HG03439 (cell line): ENCODE results near the gene TTYH2.

ENCODE experiments used
- ATAC-seq: cut with Tn5 transposase; IDR thresholded peaks from one replicate; pipeline ENCODE4 v1.9.1; 2021; ENCODE audit warnings: mild to moderate bottlenecking, moderate library complexity; ENCODE audit not compliant: unreplicated experiment

TTYH2 gene

GRCh38 chr17:74234486-74234885 is 21.1 kb downstream of the TTYH2 start:
- no peak for ATAC-seq

DNA sequence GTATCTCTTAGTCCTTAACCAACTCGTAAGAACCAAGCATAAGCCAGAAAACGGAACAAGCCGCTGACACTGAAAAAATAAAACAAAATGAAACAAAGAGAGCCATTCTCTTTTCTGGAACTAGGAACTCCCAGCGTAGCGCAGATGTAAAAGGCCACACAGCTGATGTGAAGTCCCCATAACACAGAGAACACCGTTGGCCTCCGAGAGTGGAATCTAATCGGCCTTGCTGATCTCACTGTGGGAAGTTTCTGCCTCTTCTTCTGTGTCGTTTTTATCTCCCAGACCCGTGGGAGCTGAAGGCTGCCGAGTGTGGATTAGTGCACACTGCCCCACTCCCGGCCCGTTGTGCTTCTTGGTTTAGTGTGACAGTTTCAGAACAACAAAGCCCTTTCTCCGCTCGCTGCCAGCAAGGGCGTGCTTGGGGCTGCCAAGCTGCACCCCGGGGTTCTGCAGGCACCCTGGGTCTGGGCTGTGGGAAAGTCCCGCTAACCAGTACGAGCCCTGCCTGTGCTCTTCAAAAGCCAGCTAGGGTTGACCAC is 21.7 kb downstream of the TTYH2 start:
- no peak for ATAC-seq

DNA sequence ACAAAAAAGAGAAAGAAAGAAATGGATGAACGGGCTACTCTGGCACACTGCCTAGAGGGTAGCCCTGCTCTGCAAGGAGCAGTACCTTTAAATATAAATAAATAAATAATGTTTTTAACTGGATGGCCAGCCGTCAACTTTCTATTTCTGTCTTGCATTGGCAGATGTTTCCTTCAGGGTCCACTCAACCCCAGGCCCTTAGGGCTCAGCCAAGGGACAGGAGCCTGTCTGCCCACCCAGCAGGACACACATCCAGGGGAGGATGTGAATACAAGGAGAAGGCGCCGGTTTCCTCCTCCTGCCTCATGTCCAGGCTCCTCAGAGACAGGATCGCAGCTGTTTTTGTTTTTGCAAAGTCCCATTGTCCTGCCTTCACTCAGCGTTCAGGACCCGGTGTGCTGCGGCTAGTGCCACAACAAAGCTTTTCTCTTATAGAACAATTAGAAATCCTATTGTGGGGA is 22.6 kb downstream of the TTYH2 start:
- no peak for ATAC-seq

- ATAC-seq: no peak
These were observed 23.9 kb downstream of the TTYH2 start for GRCh38 chr17:74237321-74237720.

- ATAC-seq: no peak
These were observed 25.8 kb downstream of the TTYH2 start for GRCh38 chr17:74239172-74239571.

DNA sequence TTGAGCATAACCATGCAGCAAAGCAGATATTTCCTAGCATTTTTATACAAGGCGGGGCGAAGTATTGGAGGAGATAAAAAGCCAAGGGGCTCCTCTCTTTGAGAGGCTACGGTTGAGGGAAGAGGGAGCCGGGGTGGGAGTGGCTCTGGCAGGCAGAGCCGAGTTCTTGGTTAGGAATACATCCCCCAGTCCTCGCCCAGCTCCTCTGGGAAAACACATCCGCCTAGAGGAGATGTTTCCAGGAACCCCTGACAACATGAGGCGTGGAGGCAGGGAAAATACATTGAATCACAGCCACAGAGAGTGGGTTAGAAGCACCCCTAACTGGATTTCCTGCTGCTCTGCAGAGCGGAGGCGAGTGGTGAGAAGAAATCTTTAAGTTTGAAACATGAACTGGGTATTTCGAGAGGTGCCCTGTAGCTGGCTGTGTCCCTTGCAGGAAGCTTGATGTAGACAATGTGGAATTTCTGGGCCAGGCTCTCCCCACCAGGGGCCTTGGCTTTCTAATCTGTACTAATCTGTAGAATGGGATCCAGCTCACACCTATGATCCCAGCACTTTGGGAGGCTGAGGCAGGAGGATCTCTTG is 27.3 kb downstream of the TTYH2 start:
- no peak for ATAC-seq

GRCh38 chr17:74241431-74241830 is 28.1 kb downstream of the TTYH2 start:
- no peak for ATAC-seq

- ATAC-seq: no peak
These were observed 28.5 kb downstream of the TTYH2 start for GRCh38 chr17:74241847-74242246.

DNA sequence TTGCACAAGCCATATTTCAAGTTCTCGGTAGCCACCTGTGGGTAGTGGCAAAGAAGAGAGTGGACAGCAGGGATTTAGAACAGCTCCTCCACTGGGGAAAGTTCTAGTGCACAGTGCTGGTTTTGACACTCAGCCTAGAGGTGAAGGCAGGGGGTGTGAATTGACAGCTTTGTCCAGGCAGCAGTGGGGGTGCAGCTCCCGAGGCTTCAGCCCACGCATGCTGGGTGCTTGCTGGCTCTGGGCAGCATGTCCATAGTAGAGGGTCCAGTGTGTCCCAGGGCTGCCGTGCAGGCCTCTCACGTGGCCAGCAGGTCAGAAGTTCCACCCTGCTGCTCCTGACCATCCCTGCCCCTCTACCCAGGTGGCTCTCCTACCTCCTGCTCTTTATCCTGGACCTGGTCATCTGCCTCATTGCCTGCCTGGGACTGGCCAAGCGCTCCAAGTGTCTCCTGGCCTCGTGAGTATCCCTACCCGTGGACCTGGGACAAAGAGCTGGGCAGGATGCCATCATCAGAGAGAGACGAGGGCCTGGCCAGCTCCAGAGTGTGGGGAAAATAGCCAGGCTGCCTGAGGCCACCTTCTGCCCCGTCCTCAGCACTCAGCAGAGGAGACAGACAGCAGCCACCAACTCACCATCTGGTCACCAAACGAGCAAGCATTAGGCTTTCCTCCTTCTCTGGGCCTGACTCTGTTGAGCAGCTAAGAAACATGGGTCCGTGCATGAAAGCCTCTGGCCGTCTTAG is 29.8 kb downstream of the TTYH2 start:
- no peak for ATAC-seq

- no peak for ATAC-seq
These were observed 30.8 kb downstream of the TTYH2 start for GRCh38 chr17:74244128-74244527.

GRCh38 chr17:74244548-74244947 is 31.2 kb downstream of the TTYH2 start:
- ATAC-seq: no peak

DNA sequence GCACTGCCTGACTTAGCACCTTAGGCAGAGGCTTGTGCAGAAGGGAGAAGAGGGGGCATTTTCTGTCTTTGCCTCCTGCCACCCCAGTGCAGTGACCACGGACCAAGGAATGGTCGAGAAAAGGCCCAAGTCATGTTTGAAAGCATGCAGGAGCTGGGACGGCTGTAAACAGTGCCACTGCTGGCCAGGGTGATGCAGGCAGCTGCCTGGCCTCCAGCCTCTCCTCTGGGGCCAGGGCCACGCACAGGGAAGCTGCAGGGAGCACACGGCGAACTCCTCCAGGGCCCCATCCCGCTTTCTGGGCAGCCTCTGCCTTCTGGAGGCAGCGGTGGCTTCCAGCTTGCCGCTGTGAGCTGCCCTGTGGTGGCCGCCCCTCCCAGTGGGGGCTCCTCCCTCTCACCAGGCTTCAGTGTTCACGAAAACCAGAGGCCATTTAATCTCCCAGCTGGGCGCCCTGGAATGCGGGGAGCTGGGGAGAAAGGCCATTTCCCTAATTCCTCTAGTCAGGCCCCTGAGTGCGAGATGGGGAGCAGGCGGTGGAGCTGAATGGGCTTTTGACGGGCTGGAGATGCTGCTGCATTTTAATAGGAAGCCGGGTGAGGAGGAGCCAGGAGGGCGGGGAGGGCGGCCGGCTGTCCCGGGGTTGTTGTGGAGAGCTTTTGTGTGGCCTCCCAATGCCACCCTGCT is 31.9 kb downstream of the TTYH2 start:
- ATAC-seq: no peak

- ATAC-seq: no peak
These were observed 32.5 kb downstream of the TTYH2 start for GRCh38 chr17:74245871-74246270.

DNA sequence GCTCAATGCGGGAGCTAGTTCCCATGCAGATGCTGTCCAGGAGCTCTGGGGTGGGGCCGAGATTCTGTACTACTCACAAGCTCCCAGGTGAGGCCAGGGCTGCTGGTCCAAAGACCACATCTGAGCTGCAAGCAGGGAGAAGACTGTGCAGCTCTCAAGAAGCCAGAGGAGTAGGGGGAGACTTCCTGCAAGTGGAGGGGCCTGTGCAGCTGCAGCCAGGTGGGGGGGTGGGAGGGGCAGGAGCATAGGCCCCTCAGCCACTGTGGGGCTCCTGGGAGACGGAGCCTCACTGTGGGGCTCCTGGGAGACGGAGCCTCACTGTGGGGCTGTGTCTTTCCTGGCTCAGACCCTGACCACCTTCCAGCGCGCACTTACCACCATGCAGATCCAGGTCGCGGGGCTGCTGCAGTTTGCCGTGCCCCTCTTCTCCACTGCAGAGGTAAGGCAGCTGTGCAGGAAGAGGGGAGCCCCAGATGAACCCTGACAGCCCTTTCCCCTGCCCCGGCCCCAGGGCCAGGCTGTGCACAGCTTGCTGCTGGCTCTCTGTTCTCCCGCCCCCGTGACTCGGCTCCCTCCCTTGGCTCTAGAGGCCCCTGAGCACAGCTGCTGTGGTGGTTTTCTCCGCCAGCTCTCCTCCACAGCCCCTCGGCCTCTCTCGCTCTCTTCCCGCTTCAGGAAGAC is 36.4 kb downstream of the TTYH2 start:
- no peak for ATAC-seq

- no peak for ATAC-seq
These were observed 37.1 kb downstream of the TTYH2 start for GRCh38 chr17:74250324-74250995.

DNA sequence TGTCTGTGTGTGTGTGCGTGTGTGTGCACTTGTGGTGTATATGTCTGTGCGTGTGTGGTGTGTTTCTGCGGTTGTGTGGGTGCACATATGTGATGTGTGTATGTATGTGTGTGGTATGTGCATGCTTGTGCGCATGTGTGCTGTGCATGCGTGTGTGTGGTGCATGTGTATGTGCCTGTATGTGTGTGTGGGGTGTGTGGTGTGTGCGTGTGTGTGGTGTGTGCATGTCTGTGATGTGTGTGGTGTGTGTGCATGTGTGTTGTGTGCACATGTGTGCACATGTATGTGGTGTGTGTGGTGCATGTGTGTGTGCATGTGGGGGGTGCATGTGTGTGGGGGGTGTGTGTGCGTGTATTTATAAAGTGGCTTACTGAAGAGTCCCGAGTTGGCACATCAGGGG is 37.7 kb downstream of the TTYH2 start:
- no peak for ATAC-seq

DNA sequence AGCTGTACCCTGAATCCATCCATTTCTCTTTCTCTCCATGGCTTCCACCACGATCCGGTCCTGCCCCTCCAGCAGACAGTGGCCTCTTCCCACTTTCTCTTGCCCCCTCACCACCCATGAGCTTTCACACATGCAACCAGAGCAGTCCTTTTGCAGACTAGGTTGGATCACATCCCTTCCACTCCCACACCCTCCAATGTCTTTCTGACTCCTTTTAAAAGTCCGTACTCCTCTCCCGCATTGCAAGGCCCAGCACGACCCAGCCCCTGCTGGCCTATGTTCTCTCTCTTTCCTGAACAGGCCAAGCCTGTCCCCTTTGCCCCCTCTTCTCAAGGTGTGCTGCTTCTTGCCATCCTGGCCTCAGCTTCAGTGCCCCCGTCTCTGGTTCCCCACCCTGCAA is 38.2 kb downstream of the TTYH2 start:
- no peak for ATAC-seq

DNA sequence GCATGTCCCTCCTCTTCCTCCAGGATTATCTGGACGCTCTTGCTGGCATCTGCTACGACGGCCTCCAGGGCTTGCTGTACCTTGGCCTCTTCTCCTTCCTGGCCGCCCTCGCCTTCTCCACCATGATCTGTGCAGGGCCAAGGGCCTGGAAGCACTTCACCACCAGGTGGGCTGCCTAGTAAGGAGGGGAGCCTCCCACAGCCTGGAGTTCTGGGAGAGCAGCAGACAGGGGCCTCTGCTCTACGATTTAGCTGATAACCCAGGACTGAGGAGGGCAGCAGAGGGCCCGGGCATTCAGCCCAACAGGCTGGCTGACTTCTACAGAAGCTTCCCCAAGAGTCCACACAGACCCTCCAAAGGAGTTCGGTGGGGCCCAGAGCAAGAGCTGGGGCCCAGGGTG is 38.8 kb downstream of the TTYH2 start:
- ATAC-seq: no peak

- no peak for ATAC-seq
These were observed 39.7 kb downstream of the TTYH2 start for GRCh38 chr17:74253036-74253435.

GRCh38 chr17:74257311-74257710 is 43.9 kb downstream of the TTYH2 start:
- ATAC-seq: no peak
